ENCODE measurements around the gene TMEM187.

DNA sequence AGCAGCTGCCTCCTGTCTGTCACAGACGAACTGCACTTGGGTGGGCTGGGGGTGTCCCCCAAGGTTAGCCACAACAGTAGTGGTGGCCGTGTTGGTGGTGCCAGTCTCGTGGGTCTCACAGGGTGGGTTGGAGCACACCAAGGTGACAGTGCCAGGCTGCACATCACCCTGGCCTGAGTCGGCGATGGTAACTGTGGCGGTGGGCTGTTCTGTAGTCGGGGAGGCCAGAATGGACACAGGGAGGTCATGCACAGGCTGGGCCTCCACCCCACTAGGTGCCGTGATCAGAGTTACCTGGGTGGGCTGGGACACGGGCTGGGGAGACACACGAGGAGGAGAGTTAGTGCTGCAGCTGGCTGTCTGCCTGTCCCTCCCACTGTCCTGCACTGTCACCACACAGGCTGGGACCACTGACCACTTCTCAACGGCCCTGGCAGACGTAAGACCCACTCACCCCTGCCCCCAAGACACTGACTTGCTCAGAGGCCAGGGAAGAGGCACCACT lies 17.3 kb upstream of the TMEM187 start:
- TF ChIP-seq, protein P1, sequence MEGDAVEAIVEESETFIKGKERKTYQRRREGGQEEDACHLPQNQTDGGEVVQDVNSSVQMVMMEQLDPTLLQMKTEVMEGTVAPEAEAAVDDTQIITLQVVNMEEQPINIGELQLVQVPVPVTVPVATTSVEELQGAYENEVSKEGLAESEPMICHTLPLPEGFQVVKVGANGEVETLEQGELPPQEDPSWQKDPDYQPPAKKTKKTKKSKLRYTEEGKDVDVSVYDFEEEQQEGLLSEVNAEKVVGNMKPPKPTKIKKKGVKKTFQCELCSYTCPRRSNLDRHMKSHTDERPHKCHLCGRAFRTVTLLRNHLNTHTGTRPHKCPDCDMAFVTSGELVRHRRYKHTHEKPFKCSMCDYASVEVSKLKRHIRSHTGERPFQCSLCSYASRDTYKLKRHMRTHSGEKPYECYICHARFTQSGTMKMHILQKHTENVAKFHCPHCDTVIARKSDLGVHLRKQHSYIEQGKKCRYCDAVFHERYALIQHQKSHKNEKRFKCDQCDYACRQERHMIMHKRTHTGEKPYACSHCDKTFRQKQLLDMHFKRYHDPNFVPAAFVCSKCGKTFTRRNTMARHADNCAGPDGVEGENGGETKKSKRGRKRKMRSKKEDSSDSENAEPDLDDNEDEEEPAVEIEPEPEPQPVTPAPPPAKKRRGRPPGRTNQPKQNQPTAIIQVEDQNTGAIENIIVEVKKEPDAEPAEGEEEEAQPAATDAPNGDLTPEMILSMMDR (IDR thresholded peaks at IDR 0.05 in 2 of 3, conservative IDR thresholded peaks at IDR 0.05 in 1 of 3; ENCODE audit: control insufficient read depth in 2 of 3, extremely low read depth in 1 of 3, insufficient read depth in 1 of 3, low read depth in 3 of 3, low read length in 3 of 3) = no peak
- TF ChIP-seq EZH2 (IDR thresholded peaks at IDR 0.05; ENCODE audit: borderline replicate concordance, control insufficient read depth, low read depth, low read length) (no peak), FOS (IDR thresholded peaks at IDR 0.05; ENCODE audit: borderline replicate concordance, extremely low read depth, insufficient read length) (no peak), RBBP5 (conservative IDR thresholded peaks at IDR 0.05) (no peak), TCF7 (IDR thresholded peaks at IDR 0.05; ENCODE audit: borderline replicate concordance) (no peak), RFX5 (IDR thresholded peaks at IDR 0.05; ENCODE audit: low read depth, low read length) (no peak), IKZF2 (IDR thresholded peaks at IDR 0.05) (no peak), SMARCA5 (IDR thresholded peaks at IDR 0.05) (no peak), YY1 (IDR thresholded peaks at IDR 0.05; ENCODE audit: low read depth, low read length) (no peak)
- TF ChIP-seq, protein P2, sequence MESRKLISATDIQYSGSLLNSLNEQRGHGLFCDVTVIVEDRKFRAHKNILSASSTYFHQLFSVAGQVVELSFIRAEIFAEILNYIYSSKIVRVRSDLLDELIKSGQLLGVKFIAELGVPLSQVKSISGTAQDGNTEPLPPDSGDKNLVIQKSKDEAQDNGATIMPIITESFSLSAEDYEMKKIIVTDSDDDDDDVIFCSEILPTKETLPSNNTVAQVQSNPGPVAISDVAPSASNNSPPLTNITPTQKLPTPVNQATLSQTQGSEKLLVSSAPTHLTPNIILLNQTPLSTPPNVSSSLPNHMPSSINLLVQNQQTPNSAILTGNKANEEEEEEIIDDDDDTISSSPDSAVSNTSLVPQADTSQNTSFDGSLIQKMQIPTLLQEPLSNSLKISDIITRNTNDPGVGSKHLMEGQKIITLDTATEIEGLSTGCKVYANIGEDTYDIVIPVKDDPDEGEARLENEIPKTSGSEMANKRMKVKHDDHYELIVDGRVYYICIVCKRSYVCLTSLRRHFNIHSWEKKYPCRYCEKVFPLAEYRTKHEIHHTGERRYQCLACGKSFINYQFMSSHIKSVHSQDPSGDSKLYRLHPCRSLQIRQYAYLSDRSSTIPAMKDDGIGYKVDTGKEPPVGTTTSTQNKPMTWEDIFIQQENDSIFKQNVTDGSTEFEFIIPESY (IDR thresholded peaks at IDR 0.05) = no peak

All from GM12878 (cell line).